ENCODE data around the gene TMEM238L.
"Not testable (repeated sequence)": the region's sequence is repeated elsewhere in the genome, so short reads cannot be mapped to it uniquely, and the experiment has no call there.

The TMEM238L gene, protein sequence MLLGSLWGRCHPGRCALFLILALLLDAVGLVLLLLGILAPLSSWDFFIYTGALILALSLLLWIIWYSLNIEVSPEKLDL

DNA sequence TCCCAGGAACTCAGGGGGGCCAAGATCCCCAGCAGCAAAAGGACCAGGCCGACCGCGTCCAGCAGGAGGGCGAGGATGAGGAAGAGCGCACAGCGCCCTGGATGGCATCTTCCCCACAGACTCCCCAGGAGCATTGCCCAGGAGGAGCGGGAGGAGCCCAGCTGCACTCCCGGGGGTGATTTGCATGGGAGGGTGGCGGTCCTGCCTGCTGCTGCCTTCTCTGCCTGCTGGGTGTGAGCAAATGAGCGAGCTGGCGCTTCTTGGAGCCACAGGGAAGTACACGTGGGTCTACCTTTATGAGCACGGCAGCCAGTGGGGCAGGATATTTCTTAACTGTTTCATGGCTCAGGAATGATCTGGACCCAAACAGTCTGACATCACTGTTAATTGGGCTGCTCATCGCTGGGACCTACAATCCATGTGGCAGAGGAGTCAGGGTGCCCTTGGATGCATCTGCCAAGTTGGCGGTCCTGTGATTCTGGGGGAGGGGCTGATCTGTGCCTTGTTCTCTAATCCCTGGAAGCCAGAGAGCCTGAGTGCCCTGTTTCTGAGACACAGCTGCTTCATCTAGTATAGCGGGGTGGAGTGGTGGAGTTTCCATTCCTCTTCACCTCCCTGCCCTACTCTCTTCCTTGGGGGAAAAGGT is at the start of gene TMEM238L:
TMEM238L (minus strand) TSS at position 270 of the 646 bp plus-strand sequence; CDS start at position 134, 136 bp downstream.
- DNase-seq (ENCODE audit: low spot score), result no peak

DNA sequence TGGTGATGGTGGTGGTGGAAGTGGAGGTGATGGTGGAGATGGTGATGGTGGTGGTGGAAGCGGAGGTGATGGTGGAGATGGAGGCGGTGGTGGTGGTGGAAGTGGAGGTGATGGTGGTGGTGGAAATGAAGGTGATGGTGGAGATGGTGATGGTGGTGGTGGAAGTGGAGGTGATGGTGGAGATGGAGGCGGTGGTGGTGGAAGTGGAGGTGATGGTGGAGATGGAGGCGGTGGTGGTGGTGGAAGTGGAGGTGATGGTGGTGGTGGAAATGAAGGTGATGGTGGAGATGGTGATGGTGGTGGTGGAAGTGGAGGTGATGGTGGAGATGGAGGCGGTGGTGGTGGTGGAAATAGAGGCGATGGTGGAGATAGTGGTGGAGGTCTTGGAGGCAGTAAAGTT is 42.7 kb upstream of the TMEM238L start:
- not testable (repeated sequence) for DNase-seq (ENCODE audit: low spot score)

DNA sequence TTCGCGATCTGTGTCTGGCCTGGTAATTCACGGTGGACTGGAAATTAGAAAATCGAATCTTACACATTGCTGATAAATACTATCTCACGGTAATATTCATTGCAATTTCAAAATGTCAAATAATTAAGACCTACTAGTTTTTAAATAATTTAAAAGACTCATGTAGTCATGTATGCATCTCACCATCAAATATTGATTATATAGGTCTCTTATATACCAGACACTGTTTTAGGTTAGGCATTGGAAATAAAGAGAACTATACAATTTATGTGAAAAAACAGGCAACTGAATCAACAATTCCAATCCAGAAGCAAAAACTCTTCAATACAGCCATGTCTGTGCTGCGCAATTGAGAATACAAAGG is 41.5 kb upstream of the TMEM238L start:
- DNase-seq (ENCODE audit: low spot score), result no peak

DNA sequence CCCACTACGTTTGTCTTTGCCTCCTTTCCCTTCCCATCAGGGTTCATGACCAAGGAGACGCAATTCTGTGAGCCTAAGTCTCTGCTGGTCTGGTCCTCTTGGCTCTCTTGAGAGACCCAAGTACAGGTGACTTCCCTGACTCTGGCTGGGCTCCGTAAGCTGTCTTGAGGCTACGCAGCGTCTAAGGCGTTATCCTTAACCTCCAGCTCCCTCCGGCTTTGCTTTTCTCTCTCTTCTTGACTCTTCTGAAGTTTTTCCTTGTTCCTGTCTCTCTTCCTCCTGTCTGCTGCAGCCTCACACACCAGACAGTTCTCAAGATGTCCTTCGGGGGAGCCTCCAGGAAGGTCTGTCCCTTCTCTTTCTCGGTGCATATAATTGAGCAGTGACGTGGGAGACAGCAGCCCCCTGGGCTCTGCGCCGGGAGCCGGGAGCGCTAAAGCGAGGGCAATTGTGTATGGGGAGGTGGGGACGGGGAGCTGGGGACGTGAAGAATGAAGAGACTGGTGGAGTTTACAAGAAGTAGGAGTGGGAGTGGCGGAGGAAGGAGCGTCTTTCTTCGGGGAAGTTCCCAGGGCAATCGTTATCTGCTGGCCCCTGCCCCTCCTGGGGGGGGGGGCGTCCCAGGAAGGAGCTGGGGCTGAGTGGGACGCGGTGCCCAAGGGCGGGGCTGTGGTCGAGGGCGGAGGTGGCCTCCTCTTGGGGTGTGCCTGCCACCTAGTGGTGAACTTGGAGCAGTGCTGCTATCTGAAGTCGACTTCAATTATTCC is 40.9 kb upstream of the TMEM238L start:
- DNase-seq (ENCODE audit: low spot score), result peak; percentile 72

DNA sequence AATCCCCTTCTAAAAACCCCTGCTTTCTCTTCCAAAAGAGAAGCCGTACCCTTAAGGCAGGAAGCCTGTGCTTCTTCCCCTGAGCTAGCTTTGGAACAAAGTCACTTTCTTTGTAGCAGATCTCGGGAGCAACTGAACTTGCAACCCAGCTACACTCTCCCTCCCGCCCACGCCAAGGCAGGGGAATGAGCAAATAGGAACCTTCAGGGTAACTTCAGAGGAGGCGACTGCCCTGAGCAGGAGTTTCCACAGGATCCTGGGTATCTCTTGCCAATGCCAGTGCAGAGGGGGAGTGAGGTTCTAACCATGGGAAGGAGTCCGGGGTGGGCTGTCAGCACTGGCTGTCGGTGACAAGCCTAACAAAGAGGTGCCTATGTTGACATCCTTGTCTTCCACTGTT is 39.9 kb upstream of the TMEM238L start:
- no peak for DNase-seq (ENCODE audit: low spot score)

DNA sequence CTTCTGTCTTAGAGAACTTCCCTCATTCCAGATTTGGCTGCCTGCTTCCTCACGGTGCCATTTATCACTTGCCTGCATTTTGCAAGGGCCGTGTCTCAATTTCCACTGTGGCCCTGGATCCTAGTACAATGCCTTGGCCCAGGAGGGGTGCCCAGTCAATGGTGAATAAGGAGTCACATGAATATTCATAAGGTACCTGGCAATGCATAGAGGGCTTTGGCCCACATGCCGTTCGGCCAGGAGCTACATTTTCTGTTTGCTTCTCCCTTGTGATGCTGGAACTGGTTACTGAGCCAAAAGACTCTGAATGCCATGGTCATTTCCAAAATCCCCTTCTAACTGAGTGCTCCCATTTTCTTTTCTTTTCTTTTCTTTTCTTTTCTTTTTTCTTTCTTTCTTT is 38.8 kb upstream of the TMEM238L start:
- no peak for DNase-seq (ENCODE audit: low spot score)

DNA sequence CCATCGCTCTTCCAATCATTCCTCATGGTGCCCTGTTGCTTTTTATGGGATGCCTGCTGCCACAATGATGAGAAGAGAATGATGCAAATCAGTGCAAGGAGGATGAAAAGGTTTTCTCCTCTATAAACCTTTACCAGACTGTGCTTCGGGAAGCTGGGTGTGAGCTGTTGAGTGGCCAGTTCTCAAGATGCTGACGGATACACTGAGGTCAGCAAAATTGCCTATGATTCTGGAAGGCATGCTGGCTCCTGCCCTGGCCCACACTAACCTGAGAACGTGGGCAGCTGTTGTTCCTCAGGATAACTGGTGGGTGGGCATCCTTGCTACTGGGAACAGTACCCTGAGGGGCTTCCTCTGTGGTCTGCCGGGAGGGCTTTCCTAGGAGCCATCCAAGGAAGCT is 34.8 kb upstream of the TMEM238L start:
- DNase-seq (ENCODE audit: low spot score), result no peak

DNA sequence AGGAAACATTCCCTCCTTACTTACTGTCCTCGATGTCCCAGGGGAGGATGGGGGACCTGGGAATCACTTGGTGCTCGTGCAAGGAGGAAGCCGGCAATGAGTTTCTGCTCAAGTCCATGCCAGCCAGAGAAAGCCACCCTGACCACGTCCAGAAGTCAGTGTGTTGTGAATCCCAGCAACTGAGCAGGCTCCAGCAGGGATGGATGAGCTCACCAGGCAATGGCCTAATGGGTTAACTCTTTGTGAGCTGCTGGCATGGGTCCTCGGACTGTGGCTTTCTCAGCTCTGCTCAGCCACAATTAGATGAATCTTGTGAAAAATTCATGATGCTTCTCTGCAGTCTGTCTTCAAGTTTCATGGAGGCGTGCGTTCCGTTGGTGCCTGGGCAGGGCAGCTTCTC is 34.0 kb upstream of the TMEM238L start, which contains the start of gene PIRT:
PIRT (minus strand) TSS at position 167 of the 400 bp plus-strand sequence. CDS start 12,442 bp downstream, outside the sequence.
- no peak for DNase-seq (ENCODE audit: low spot score)

DNA sequence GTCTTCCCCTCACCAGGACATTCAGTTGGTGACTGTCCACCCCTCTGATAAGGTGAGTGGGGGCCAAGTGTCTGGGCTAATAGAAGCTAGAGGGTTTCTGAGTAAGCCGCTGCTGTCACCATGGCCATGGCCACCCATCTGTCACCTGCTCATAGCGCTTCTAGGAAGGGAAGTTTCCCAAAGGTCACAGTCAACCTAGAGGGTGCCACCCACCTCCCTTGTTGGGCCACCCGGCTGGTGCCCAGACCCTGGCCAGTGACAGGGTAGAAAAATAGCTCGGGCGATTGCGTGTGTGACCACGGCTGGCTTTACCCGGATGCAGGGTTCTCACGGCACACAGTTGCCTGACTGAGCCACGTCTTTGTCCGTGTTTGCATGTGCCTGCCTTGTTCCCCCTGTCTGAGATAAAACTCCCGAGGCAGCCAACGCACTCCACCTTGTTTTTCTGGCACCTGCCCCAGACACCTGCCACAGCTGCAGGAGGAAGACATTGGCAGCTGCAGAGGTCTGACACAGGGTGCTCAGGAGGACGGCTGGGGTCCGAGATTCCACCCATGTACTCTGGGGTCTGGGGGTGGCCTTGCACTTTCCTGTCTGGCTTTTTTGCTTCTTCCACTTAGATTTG is 33.2 kb upstream of the TMEM238L start:
- no peak for DNase-seq (ENCODE audit: low spot score)

DNA sequence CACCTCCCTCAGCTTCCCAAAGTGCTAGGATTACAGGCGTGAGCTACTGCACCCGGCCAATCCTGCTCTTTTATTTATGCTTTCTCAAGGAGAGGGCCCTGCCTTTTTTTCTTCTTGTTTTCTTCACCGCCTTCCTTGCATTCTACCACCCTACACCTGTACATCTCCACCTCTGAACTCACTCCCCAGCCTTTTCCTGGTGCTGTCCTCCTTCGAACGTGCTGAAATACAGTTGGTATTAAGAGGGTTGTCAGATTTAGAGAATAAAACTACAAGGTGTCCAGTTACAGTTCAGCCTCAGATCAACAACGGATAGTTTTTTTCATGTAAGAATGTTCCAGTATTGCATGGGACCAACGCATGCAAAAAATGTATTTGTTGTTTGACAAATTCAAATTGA is 32.2 kb upstream of the TMEM238L start:
- DNase-seq (ENCODE audit: low spot score), result no peak

DNA sequence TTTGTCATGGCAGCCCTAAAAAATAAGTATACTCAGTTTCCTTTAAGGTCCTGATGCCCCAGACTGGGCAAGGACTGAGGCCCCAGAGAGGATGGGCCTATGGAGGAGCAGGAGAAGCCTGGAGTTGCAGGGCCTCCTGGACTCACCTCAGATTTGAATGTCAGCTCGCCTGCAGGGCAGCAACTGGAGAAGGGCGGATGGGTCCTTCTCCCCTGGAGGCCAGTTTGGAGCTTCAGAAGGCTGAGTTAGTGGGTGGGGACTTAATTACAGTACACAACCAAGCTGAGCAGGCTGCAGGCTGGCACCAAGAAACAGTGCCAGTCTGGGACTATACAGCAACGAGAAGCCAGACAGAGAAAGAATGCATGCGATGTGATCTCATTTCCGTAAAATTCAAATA is 27.8 kb upstream of the TMEM238L start:
- no peak for DNase-seq (ENCODE audit: low spot score)

DNA sequence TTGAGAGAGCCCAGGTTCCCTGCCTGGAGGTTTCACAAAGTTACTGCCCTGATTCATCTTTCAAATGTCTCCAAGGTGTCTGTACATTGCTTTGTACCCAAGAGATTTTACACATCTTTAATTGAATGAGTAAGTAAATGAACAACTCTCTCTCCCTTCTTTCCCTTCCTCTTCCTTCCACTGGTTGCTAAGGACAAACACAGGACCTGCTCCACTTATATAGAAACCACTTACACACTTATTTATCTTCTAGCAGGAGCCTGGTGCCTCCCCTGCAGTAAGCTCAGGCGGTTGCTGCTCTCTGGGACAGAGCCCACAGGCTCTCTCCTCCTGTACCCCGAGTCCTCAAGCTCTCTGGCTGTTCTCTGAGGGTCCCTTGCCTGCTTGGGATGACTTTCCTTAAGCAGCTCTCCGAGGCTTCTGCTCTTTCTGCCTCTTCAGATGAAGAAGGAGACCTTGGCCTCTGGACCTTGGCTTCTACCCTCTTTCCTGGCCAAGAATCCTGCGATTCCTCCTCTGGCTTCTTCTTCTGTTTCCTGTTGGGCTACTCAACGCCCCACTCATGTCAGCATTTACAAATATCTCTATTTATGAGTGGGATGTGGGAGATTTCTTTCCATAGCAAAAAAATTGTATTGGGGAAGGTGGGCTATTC is 24.1 kb upstream of the TMEM238L start:
- DNase-seq (ENCODE audit: low spot score), result no peak

DNA sequence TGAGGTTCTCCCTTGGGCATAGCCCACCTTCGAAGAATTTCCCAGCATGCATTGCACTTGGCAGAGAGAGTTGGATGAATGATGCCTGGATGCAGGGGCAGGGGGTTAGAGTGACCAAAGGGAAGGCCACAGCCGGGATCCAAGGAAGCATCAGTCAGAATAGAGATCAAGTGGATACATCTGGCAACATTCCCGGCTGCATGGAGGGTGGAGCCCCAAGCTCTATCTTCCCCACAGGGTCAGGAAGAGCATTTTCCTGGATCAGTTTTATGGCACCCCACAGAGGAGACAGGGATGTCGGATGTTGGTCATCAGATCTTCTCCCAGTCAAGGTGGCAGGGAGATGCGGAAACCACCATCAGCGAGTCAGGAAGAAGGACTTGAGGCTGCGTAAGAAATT is 21.0 kb upstream of the TMEM238L start:
- DNase-seq (ENCODE audit: low spot score), result no peak

DNA sequence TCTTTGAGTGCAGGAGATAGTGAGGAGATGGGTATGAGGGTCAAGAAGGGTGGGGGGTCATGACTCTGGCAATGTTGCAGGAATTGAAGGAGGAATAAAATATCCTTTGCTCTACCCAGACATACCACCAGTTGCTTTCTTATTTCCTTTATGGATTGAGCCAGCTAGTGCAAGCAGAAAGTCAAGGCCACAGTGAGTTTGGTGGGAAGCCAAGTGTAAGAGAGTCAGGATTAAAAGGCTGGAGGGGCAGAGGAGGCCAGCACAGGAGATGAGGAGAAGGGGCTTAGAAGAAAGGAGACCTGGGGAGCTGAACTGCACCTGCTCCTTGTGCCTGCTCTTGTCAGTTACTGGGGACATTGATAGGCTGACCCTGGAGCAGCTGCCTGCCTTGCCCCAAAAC is 17.9 kb upstream of the TMEM238L start:
- DNase-seq (ENCODE audit: low spot score), result no peak

DNA sequence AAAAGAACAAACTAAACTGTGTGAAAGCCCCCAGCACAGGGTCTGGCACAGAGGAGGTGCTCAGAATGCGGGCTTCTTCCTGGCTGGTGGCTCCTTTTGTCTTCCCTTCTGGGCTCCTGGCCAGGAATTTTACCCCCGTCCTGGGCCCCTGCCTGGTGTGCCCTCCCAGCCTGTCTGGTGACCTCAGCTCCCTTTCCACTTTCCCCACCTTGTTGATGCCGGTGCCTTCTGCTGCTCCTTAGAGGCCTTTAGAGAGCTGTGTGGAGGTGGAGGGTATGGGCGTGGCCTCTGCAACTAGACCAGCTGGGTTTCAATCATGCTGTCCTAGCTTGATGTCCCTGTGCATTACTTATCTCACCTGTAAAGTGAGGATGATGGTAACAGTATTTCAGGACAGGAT is 17.2 kb upstream of the TMEM238L start:
- no peak for DNase-seq (ENCODE audit: low spot score)

DNA sequence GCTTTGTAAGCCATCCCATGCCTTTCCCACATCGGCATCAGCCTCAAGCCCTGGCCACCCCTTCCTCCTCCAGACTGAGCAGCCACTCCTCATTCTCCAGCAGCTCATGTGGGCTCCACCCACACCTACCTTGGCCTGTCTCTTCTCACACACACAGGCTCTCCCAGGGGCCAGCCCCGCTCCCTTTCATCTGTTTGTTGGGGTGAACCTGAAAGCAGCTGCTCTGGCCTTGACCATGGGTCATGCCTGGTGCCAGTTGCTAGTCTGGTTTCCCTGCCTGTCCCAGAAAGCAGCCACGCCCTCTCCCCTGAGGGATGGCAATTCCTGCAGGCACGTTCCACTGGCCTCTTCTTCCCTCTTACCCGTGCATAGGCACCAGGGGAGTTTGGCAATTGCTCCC is 11.4 kb upstream of the TMEM238L start:
- DNase-seq (ENCODE audit: low spot score), result no peak

DNA sequence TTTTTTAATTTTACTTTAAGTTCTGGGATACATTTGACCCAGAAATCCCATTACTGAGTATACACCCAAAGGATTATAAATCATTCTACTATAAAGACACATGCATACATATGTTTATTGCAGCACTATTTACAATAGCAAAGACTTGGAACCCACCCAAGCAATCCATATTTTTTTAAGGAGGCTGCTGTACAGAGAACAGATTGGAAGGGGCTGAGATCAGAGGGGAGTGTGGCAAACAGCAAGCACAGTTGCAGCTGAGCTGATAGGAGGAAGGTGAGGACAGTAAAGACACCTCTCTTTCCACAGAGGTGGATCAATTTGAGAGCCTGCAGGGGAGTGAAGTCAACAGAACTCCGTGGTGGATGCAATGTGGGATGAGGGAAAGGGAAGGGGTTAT is 10.2 kb upstream of the TMEM238L start:
- no peak for DNase-seq (ENCODE audit: low spot score)

DNA sequence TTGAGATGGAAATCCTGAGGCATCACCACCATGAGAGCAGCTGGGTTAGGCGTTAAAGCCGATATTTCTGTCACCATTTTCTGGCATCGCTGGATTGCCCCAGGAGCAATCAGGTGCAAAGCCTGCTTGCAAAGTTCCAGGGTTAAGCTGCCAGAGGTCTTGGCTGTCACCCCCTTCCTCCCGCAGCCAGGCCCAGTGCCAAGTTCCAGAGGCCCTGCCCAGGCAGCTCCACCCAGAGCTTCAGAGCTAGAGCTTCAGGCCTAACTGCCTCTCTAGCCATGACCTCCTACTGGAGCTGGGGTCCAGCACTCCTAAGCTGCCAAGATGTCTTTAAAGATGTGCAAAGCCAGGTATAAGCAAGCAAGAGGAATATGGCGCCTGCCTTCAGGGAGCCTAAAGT is 8.8 kb upstream of the TMEM238L start:
- DNase-seq (ENCODE audit: low spot score), result no peak

DNA sequence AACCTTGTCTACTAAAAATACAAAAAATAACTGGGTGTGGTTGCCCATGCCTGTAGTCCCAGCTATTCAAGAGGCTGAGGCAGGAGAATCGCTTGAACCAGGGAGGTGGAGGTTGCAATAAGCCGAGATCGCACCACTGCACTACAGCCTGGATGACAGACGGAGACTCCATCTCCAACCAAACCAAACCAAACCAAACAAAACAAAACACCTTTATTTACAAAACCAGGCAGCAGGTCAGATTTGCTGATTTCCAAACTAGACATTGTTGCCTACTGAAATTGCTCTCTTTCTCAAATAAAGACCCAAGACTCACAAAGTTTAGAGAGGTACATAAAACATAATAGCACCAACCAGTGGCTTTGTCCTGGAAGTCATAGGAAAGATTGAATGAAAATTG is 5.7 kb upstream of the TMEM238L start:
- no peak for DNase-seq (ENCODE audit: low spot score)

DNA sequence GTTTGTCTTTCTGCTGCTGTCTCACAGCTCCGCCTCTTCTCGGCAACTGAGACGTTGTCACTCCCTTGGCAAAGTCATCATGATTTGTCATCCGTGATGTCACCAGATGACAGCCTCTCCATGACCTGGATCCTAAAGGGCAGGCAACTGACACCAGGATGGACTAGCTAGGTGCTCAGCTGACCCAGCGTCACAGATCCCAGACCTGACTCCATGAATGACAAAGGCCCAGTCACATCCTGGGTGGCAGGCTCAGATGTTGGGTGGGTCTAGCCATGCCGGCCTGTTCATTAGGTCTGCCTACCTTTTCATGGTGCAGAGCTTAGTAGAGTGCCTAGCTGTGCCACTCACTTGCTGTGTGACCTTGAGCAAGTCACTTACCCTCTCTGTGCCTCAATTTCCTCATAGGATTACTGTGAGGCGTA is 3.8 kb upstream of the TMEM238L start:
- peak; percentile 62 for DNase-seq (ENCODE audit: low spot score)

DNA sequence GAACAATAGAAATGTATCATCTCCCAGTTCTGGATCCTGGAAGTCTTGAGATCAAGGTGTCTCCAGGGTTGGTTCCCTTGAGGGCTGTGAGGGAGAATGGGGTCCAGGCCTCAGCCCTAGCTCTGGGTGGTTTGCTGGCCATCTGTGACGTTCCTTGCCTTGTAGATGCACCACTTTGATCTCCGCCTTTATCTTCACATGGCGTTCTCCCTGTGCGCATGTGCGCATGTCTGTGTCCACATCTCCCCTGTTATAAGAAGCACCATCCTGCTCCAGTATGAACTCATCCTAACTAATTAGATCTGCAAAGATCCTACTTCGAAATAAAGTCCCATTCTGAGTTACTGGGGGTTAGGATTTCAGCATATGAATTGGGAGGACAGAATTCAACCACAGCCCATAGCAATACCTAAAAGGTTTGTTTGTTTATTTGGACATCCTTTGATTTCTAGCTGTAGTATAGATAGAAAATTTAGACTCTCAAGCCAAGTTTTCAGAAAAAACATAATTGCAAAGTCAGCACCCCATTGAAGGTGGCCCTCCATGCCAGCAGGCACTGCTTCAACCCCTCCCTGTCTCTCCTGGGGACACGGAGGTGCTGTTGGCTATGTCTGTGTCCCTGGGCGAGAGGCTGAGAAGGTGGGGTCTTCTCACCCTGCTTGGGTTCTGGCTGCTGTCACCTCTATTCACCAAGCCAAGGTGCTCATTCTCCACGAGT is 2.8 kb upstream of the TMEM238L start:
- no peak for DNase-seq (ENCODE audit: low spot score)

DNA sequence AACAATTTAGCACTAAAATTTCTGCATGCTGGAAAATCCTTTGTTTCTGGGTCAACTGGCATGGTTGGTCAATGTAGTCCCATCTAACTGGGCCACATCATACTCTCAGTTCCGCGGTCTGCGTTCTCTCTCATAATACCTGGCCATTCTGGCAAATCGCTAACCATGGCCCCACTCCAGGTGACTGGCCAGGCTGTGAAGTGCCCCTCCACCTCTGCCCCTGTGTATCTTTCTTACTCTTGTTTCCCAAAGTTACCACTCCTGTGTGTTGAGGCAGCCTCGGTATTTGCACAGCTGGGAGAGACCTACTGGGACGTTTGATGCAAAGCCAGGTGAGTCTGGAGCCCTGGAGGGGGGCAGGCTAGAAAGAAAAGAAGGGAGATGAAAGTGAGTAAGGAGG is 2.0 kb upstream of the TMEM238L start:
- no peak for DNase-seq (ENCODE audit: low spot score)

Measured in RKO (cell line).